ENCODE results near the gene RSAD1.
A peak's percentile ranks its signal among the peaks of the same experiment; 100 is the strongest.
"Not testable (repeated sequence)": the region's sequence is repeated elsewhere in the genome, so short reads cannot be mapped to it uniquely, and the experiment has no call there.

Gene RSAD1

GRCh38 chr17:50472286-50472685, 6.4 kb upstream of the RSAD1 start:
- no peak for DNase-seq (ENCODE audit: low read depth in 1 of 2, low spot score in 1 of 2)

- DNase-seq (ENCODE audit: low read depth in 1 of 2, low spot score in 1 of 2), result not testable (repeated sequence)
Measured at GRCh38 chr17:50472761-50473161, 5.9 kb upstream of the RSAD1 start.

GRCh38 chr17:50473901-50474300, 4.8 kb upstream of the RSAD1 start:
- no peak for DNase-seq (ENCODE audit: low read depth in 1 of 2, low spot score in 1 of 2)

- no peak for DNase-seq (ENCODE audit: low read depth in 1 of 2, low spot score in 1 of 2)
Measured at GRCh38 chr17:50474523-50474922, 4.1 kb upstream of the RSAD1 start.

- no peak for DNase-seq (ENCODE audit: low read depth in 1 of 2, low spot score in 1 of 2)
Measured at GRCh38 chr17:50475362-50475761, 3.3 kb upstream of the RSAD1 start.

- DNase-seq (ENCODE audit: low read depth in 1 of 2, low spot score in 1 of 2), result not testable (repeated sequence)
Measured at GRCh38 chr17:50475775-50476544, 2.7 kb upstream of the RSAD1 start.

GRCh38 chr17:50476545-50477315, 1.9 kb upstream of the RSAD1 start:
- DNase-seq (ENCODE audit: low read depth in 1 of 2, low spot score in 1 of 2), result no peak

- no peak for DNase-seq (ENCODE audit: low read depth in 1 of 2, low spot score in 1 of 2)
Measured at GRCh38 chr17:50477976-50478375, 684 bp upstream of the RSAD1 start.

- peak; percentile 30 to 50 for DNase-seq (ENCODE audit: low read depth in 1 of 2, low spot score in 1 of 2)
Measured at GRCh38 chr17:50479522-50480141, 972 bp downstream of the RSAD1 start.

GRCh38 chr17:50480142-50480764, 1.6 kb downstream of the RSAD1 start:
- no peak for DNase-seq (ENCODE audit: low read depth in 1 of 2, low spot score in 1 of 2)

GRCh38 chr17:50480854-50481490, 2.3 kb downstream of the RSAD1 start:
- DNase-seq (ENCODE audit: low read depth in 1 of 2, low spot score in 1 of 2), result no peak

GRCh38 chr17:50481648-50482047, 3.0 kb downstream of the RSAD1 start:
- no peak for DNase-seq (ENCODE audit: low read depth in 1 of 2, low spot score in 1 of 2)

- no peak for DNase-seq (ENCODE audit: low read depth in 1 of 2, low spot score in 1 of 2)
Measured at GRCh38 chr17:50482110-50482509, 3.5 kb downstream of the RSAD1 start.

- DNase-seq (ENCODE audit: low read depth in 1 of 2, low spot score in 1 of 2), result peak; percentile 53 to 54
Measured at GRCh38 chr17:50482516-50482915, 3.9 kb downstream of the RSAD1 start.

- no peak for DNase-seq (ENCODE audit: low read depth in 1 of 2, low spot score in 1 of 2)
Measured at GRCh38 chr17:50483266-50483665, 4.6 kb downstream of the RSAD1 start.

- no peak for DNase-seq (ENCODE audit: low read depth in 1 of 2, low spot score in 1 of 2)
Measured at GRCh38 chr17:50484386-50485155, 5.9 kb downstream of the RSAD1 start.

- DNase-seq (ENCODE audit: low read depth in 1 of 2, low spot score in 1 of 2), result no peak
Measured at GRCh38 chr17:50487213-50488096, 8.8 kb downstream of the RSAD1 start.

- DNase-seq (ENCODE audit: low read depth in 1 of 2, low spot score in 1 of 2), result no peak
Measured at GRCh38 chr17:50488880-50489279, 10.2 kb downstream of the RSAD1 start.

- no peak for DNase-seq (ENCODE audit: low read depth in 1 of 2, low spot score in 1 of 2)
Measured at GRCh38 chr17:50491505-50491904, 12.8 kb downstream of the RSAD1 start.

Data from activated T-helper 1 cell treated with anti-CD3 and anti-CD28 coated beads, Interleukin-2, amount 50 U/mL, for 16 hours (primary cell).